NCI-H345 (cell line): ENCODE measurements around the gene ANOS1.

Source experiments
- DNase-seq: peaks from one replicate; lab custom pipeline; 2025; lab: John Stamatoyannopoulos, UW

The ANOS1 gene

DNA sequence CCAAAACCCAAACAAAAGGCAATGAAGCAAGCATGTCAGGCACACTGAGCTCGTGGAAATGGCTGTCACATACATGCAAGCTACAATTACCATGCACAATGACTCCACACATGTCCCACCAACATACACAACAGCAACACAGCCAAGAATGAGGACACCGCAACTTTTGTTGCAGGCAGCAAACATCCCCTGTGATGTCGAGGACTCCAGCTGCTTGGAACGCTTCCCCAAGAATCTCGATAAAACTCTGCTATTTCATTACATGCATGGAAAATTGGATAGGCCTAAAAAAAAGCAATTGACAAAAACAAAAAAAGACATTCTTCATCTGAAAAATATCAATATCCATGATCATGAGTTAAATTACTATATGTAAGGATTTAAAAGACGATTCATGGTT, 11.8 kb downstream of the ANOS1 start:
- no peak for DNase-seq

DNA sequence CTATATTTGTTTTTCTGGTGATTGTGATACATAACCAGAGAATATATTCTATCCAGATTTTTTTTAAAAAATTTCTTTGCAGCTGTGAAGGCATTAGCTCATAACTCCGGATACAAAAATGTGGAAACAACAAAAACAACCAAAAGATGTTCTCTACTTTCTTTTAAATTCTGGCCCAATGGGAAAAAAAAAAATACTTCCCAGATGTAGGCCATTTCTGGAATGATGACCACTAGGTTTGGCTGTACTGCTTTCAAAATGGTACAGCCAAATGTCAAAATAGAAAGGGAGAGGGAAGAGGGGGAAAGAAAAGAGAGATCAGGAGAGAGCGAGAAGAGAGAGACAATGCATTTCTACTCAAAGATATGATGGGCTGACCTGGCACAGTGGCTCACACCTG, 14.6 kb downstream of the ANOS1 start:
- no peak for DNase-seq

DNA sequence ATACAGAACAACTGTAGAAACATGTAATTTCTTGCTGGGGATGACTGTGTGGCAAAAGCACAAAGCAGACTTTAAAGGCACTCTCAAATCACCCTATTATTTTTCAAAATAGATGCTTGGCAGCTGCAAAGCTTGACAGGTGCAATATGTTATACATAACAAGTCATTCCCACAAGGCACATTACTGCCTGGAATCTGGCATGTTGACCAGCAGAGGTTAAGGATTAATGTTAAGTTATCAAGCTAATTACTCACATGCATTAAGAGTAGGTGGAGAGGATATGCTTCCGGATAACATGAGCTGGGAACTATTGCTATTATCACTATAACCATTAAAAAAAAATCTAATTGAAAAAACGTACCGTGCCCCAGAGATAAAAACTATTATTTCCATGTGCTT, 17.8 kb downstream of the ANOS1 start:
- no peak for DNase-seq

DNA sequence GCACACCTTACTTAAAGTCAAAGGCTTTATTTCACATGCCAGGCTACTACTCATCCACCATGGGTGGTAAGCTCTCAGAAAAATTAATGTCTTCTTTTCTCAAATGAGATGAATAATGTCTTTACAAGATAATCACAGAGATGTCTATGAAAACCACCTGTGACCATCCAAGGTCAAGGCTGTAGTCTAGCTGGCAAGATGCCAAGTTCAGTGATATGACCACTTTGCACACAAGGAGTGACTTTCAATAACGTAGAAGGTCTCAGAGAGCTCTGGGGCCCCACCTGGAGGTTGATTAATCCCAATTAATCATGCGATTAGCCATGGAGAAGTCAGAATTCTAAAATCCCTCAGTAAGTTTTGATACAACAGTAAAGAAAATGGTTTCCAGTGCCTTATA, 20.5 kb downstream of the ANOS1 start:
- DNase-seq = no peak

DNA sequence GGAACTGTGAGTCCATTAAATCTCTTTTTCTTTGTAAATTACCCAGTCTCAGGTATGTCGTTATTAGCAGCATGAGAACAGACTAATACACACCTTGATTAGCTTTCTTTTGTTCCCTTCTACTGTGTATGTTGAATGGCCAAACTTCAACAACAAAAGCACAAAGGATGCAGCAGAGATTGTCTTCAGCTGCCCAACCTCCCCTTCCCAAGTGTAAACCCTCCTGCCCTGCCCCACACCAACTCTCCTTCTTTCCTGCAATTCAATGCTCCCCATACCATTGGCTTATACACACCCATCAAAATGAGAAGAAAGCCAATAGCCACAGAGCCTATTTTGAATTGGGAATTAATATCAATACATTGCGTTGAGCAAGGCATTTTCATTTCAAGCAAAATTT, 27.8 kb downstream of the ANOS1 start:
- DNase-seq = no peak

DNA sequence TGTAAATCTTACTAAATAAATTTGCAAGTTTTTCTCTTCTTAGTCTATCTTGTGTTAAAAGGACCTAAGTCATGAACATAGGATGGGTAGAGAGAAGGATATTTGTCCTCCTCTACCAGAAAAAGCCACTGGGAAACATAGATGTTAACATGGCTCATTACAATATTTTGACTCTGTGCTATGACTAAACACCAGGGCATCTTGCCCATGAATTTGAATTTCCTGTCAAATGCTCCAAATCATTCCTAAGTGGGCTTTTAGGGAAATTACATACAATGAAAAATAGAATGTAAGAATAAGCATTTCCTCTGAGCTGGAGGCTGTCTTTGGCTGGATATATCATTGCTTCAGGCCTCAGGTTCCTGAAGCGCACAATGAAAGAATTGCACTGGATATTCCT, 39.1 kb downstream of the ANOS1 start:
- DNase-seq = no peak

DNA sequence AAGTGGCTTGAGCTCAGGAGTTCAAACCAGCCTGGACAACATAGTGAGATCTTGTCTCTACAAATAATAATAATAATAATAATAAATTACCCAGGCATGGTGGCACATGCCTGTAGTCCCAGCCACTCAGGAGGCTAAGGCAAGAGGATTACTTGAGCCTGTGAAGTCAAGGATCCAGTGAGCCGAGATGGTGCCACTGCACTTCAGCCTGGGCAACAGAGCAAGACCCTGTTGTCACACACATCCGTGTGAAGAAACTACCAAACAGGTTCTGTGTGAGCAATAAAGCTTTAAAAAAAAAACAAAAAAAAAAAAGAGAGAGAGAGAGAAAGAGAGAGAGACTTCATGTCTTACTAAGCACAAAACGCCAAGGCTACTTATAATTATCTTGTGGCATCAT, 42.5 kb downstream of the ANOS1 start:
- no peak for DNase-seq

DNA sequence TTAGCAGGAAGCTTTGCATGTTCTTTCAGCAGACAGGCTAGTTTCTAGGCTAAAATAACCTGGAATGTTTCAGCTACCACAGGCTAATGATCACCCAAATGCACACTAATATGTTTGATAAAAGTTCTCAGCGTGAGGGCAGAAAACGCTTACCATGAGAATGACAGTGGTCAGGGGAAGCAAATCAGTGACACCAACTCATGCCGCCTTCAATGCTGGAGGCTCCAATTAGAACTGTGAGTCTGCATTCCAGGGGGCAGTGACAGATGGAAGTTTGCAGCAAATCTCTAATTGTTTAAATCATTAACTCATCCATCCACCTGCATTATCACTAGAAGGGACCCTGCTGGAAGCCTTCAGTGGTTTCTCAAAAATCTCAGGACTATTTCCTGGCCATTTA, 43.2 kb downstream of the ANOS1 start:
- DNase-seq = no peak

DNA sequence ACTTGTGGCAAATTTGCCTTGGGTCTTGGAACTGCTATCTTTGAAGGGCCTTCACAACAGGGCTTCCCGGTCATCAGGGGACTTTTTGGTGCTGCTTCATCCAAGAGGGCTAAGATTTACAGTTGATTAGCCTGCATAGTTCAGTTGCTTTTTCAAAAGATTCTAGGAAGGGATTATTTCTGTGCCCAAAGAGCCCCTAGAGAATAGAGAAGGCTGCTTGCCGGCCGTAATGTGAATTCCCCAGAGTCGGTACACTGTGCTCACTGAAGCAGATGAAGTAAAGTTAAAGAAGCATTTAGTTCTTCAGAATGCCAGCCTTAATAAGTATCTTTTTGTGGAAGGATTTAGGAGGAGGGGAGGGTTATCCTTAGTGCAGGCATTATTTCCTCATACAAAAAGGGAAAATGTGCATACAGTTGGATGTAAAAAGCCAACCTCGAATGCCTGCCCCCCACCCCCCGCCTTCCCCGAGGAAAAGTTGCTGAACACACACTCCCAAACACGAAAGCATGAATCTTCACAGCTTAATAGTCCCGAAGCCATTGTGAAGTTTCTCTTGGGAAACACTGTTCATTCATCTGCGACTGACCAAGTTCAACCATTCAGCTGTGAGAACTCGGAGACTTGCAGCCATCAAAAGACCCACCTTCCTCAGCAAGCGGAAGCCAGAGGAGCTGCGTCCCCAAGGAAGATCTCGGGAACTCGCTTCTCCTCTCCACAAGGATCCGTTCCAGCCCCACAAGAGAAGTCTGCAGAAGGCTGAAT, 47.6 kb downstream of the ANOS1 start:
- DNase-seq = no peak

DNA sequence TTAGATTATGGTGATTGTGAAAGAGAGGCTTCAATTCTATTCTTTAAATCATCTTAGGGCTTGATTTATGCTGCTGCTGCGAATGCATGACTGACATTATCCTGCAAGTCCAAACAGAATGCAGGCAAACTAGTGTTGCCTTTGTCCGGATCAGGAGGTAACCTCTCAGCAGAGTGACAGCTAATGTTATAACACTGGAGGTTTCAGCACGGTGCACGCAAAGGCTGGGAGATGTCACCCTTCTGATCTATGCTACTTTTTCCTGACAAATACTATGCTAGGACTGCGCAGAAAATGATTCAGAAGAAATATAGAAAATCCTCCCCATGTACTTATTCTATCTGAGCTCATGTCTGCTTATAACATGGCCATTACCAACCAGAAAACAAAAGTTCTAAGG, 48.2 kb downstream of the ANOS1 start:
- DNase-seq = no peak

DNA sequence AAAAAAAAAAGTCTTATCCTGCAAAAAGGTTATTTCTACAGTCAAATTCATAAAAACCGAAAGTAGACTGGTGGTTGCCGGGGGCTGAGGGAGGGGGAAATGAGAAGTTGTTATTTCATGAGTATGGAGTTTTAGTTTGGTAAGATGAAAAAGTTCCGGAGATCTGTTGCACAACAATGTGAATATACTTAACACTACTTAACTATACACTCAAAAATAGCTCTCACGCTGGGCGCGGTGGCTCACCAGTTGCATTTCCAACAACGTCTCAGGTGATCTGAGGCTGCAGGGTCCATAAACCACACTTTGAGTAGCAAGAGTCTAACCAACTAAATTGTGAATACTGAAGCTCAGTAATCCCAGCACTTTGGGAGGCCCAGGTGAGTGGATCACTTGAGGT, 52.4 kb downstream of the ANOS1 start:
- DNase-seq = no peak

DNA sequence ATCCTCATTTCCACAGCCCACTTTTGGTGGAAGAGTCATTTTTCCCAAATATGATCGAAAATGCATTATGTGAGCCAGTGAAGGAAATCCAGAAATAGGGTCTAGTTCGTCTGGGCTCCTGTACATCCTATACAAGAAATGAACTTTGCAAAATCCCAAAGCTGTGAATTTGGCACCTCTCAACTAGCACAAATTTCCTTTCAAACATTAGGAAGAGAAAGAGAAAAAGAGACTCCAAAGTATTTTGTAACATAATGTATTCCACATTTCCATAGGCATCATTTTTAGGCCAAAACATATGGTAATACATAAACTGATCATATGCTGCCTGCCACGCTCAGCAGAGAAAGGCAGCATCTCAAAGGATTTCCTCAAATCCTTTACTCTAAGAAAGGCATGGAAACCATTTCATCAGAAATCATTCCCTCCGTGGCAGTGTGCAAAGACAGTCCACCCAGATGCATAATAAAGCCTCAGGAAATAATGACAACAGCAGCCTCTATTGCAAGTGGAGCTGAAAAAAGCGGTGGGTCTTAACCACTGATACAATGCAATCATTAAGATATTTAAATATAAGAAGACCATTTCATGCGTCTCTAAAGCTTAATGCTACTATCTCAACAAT, 56.8 kb downstream of the ANOS1 start:
- DNase-seq = no peak

DNA sequence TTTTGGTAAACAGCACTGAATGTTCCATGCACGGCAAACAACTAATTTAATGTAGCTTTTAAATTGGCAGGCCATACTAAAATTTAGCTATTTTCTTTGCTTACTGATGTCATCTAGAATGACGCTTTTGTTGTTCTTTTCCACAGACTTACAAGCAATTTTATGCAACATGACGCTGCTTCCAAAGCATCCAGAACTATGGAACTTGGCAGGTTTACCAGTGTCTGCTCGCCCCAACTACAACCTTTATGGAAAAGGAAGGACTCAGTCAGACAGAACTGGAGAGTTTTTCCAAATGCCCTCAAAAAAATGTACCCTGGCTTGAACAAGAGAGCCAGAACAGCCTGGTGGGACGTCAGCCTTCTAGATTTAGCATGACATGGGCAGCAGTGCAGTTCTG, 58.7 kb downstream of the ANOS1 start:
- DNase-seq = no peak

DNA sequence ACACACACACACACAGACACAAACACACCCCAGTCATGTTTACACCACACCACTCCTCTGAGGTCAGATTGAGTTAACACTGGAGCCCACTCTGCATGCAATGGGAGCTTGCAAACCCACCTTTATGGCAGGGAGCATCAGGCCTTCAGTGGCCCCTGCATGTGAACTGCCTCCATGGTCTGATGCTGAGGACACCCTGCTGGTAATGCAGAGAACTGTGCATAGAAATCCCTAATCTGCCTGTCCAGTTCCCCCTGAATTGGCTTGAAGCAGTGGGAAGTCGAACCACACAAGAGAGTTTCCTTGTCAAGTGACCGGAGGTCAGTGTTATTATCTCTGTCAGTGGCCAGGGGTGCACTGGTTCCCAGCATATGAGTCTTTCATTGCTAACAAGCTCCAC, 59.8 kb downstream of the ANOS1 start:
- no peak for DNase-seq

DNA sequence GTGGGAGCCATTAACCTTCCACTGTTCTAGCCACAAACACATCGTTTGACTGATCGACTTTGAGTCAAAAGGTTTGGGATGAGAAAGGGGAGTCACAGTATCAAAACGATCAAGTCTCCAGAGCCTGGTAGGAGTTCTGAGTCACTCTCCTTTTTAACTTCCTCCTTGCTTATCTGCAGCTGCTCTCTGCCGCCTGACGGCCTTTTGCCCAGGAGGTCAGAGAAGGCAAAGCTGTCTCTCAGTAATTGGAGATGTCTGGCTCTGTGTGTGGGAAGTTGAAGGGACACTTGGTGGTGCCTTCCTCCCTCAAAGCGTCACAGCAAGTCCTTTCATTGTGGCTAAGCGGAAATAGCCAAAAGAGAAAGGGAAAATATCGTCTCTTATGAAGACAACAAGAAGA, 63.1 kb downstream of the ANOS1 start:
- DNase-seq = no peak

DNA sequence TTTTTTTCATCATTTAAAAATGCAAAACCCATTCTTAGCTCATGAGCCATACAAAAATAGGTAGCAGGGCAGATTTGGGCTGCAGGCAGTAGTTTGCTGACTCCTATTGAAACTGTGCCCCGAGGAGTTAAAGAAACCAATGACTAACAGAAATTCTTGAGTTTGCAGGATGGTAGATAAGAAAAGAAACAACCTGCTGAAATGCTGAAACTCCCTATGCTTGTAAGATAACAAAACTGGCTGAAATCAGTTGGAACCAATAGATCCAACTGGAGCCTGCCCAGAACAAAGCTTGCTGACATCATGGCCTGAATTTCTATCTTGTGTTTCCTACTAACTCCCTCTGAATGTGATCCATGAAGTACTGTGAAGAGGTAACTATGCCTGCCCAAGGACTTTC, 68.6 kb downstream of the ANOS1 start:
- DNase-seq = no peak

DNA sequence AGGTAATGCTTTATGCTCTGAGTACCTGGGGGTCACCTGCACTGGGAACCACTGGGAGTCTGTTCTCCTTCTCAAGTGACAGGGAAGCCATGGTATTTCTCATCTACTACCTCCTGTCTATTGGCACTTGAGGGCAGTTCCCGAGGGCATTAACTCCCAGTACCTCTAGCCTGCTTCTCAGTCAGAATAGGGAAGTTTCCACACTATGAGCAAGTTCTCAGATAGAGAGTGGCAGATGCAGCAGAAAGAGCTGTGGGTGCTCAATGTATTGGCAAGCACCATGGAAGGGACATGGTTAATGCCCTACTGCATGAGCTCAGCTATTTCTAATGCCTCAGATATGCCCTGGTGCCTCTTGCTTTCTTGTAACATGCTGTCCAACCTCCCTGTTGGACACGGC, 74.1 kb downstream of the ANOS1 start:
- DNase-seq = no peak

DNA sequence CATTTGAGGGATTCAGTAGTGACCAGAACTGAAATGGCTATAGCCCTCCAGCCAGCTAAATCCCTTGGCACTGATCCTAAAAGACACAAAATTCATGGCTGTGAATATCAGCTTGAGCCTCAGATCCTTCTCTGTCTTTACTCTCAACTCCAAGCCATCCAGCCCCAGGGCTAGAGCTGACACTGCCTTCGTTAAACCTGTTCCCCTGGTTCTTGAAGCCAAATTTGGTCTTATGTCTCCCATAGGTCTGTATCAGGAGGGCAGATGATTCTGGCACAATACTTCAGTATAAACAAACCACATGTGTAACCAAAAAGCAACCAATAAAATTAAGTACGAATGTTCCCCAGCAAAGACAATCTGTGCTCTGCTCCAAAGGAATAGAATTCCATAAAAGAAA, 78.0 kb downstream of the ANOS1 start:
- no peak for DNase-seq

DNA sequence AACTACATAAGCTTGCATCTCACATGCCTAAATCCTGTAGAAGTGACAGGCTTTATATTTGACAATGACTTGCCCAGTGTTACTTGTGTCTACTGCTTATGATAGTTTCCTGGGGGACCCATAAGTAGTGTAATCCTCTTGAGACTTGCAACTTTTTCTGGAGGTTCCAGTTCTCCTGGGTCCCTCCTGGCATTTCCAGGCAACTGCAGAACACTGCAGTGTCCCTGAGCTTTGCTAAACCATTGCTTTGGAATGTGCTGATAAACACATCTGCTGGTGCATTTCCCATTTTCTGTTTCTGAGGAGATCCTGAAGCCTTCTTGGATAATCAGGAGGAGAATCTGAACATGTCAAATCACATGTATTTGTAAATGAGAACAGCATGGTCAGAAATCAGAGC, 82.0 kb downstream of the ANOS1 start:
- no peak for DNase-seq

DNA sequence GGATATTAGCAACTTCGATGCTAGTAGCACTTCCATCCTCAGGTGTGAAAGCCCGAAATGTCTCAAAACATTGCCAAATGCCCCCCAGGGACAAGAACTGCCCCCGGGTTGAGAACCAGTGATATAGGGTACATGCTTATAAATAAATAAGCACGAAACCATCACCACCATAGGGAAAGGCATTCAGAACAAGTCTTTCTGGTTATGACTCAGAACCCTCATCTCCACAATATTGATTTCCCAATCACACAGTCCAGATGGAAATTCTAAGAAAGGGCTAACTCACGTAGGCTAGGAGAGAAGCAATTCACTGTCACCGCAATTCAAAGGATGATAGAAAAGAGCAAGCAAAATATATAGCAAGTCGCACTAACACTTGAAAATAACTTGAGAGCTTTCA, 84.8 kb downstream of the ANOS1 start:
- DNase-seq = no peak

DNA sequence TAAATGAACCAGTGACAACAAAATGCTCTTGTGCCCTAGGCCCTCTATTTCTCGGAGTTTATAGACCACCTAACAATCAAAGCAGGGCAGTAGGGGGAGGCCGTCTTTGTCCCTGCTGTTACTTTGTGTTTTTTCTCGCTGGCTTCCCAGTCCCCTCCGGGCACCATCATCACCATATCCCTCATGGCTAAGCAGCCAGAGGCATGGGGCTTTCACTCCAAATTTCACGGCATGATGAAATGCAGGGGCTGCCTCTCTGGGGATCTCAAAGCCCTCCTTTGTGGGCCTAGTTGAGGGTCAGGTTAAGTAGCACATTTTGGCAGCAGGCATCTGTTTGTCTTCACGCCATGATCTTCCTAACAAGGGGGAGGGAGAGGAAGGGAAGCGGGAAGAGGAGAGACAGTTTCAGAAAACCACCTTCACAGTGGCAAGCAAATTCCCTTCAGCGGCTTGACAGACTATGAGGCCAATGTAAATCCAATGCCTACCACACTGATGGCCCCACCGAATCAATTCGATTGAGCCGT, 91.9 kb downstream of the ANOS1 start:
- peak; percentile 80 for DNase-seq

DNA sequence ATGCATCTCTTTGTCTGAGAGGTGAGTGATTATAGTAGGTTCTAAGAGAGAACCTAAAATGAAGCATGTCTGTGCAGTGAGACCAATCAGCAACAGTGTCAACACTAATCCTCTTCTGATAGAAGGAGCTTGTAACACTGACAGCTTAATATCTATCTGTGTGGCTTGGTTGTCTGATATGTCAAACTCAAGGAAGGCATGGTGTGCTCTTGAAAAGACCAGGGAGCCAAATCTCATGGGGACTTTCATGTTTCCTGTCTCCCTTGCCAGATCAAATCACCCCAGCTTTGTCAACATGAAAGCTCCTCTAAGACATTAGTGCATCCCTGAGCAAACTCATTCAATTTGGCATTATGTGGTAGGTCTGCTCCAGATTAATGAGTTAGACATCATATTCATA, 95.4 kb downstream of the ANOS1 start:
- no peak for DNase-seq

DNA sequence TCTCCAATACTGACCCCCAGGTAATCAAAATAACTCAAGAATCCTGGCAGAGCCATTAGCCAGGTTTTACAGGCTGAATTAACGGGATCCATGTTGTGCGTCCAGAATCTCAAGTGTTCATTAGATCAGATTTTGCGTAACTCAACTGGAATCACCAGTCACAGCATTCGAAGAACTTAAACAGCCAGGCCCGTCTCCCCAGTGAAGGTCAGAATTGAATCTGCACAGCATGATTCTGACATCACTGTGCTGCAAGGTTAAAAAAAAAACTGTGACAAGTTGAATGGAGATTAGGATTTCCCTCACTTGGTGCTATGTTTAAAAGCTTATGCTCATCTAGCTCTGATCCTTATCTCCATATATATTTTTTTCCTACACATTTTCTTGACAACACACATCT, 96.1 kb downstream of the ANOS1 start:
- no peak for DNase-seq

DNA sequence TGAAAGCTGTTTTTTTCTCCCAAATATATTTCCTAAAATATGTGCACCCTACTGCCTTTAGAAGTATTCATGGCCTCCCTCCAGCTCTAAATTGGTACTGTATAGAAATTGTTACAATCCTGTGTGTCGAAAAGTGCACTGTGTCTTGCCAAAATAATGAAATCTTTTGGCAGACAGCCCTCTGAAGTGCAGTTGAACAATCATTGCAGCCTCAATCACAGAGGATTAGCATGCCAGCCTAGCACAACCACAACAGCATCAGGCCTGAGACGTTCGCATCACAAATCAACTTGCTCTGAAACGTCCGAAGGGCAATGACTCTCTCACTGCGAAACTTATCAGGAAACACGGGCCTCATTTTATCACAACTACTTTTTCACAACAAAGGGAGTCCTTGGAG, 99.0 kb downstream of the ANOS1 start:
- no peak for DNase-seq
